Measurements from ENCODE around the gene CYGB.
A peak's percentile ranks its signal among the peaks of the same experiment; 100 is the strongest.

The CYGB gene

DNA sequence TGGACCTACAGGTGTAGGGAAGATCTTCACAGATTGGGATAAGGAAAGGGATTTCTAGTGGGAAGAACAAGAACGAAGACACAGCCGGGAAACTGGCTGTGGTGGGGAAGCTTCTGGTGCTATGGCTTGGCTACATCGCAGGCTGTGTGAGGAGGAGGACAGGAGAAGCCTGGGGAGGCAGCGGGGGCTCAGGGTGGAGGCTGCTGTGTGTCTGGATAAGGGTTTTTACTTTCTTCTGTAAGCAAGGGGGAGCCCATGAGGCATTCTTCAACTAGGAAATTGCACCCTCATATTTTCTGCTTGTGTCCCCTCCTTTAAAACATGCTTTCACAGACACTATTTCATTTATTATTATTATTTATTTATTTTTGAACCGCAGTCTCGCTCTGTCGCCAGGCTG lies 33.4 kb downstream of the CYGB start:
- H3K4me3 ChIP-seq (replicated peaks; ENCODE audit: low read depth, low read length), result no peak overlapping the region
- H3K27me3 ChIP-seq (replicated peaks; ENCODE audit: control insufficient read depth, insufficient read depth, low read length), result no peaks in the 10 kb centered on the region
- TF ChIP-seq CTCF (IDR thresholded peaks at IDR 0.05; ENCODE audit: insufficient read depth, low read length, poor library complexity, severe bottlenecking), result no peak
- no peaks in the 10 kb centered on the region for H3K36me3 ChIP-seq (ENCODE audit: control insufficient read depth, insufficient read depth, low read length)
- DNase-seq (ENCODE audit: extremely low read depth, insufficient read length), result no peak

DNA sequence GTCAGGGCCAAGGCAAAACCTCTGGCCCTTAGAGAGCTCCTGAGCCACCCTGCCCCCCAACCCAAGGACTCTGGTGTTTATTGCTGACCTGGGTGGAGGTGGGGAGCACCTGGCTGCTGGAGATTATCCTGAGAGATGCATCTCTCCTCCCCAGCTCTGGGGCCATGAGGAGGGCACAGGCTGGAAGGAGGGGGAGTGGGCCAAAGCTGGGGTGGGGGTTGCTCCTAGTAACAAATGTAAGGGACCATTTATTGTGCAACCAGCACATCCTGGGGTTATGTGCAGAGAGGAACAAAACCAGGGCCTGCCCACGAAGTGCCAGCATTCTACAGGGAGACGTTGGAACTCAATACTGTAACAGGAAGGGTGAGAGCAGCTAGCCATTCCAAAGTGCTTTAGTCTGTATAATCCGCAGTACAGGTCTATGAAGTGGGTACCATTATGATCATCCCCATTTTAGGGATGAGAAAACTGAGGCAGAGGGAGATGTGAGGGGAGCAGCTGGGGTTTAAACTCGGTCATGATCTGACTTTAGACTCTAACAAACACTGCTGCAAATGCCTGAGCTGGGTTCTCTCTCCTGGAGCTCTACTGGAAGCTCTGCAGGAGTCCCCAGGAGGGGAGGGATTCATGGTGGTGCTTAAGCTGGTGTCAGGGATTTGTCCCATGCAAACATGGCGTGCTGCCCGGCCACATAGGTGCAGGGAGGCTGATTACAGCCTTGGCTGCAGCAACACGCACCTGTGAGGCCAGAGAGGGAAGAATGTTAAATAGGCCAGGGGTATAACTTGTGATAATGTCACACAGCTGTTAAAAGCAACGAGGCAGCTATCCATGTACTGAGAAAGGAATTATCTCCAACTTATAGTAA lies 34.9 kb downstream of the CYGB start:
- DNase-seq (ENCODE audit: extremely low read depth, insufficient read length), result no peak
- no peaks in the 10 kb centered on the region for H3K27me3 ChIP-seq (replicated peaks; ENCODE audit: control insufficient read depth, insufficient read depth, low read length)
- H3K4me3 ChIP-seq (replicated peaks; ENCODE audit: low read depth, low read length), result no peak overlapping the region
- TF ChIP-seq CTCF (IDR thresholded peaks at IDR 0.05; ENCODE audit: insufficient read depth, low read length, poor library complexity, severe bottlenecking), result no peak
- no peaks in the 10 kb centered on the region; the same call in 1 of the 2 replicates for H3K36me3 ChIP-seq (ENCODE audit: control insufficient read depth, insufficient read depth, low read length)

DNA sequence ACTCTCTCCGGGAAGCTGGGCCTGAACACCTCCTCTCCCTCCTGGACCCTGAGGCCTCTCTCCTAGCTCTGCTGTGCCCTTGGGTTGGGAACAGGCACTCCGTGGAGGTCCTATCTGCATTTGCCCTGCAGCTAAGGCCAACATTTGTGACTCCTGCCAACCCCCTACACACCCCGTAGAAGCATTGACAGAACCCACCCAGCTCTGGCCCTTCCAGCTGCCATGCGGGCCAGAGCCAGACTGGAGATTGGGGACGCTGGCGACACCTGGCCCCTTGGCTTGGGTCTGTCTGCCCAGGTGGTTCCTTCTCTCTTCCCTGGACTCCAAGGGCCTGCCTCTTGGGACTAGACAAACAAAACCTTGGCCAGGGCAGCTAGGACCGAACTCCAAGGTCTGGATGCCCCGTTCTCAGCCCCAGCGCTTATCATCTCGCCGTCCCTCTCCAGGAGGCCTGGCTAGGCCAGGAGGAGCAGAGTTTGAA lies 35.6 kb downstream of the CYGB start:
- no peak for DNase-seq (ENCODE audit: extremely low read depth, insufficient read length)
- TF ChIP-seq CTCF (IDR thresholded peaks at IDR 0.05; ENCODE audit: insufficient read depth, low read length, poor library complexity, severe bottlenecking), result no peak
- H3K36me3 ChIP-seq (ENCODE audit: control insufficient read depth, insufficient read depth, low read length), result no peaks in the 10 kb centered on the region; the same call in 1 of the 2 replicates
- H3K27me3 ChIP-seq (replicated peaks; ENCODE audit: control insufficient read depth, insufficient read depth, low read length), result no peaks in the 10 kb centered on the region
- no peak overlapping the region for H3K4me3 ChIP-seq (replicated peaks; ENCODE audit: low read depth, low read length)

DNA sequence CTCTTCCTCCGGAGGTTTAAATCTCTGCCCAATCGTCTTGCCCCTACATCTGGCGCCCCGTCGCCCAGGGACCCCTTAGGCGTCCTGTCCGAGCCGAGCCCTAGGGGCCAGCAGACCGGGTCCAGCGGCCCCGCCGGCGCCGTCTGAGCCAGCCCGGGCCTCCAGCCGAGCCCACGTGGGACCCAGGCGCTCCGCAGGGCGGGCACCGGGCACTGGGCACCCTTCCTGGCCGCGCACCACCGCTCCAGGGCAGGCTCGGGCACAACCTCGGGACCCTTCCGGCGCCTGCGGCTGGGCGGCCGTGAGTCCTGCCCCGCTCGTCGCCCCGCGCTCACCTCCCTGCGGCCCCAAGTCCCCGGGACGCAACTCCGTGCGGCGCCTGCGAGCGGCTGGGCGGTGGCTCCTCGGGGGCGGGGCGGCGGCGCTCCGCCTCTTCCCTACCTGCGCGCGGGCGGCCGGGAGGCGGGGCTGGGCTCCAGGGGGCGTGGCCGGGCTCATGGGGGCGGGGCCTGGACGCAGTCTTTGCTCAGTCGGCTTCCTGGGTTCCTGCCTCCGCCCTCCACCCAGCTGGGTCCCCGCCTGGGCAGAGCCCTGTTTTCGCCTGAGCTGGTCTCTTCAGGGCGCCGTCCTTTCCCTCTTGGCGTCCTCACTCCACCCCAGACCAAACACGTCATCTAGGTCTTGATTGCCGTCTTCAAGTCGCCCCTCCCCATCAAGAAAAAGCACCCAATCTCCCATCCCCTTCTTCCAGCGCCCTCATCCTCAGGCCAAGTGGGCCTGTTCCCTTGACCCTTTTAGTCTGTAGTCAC lies 36.3 kb downstream of the CYGB start, which contains the start of gene RHBDF2:
Gene RHBDF2 (minus strand): TSS at position 406 of the 809 bp plus-strand sequence. CDS start 19,899 bp downstream, outside the sequence.
- Histone ChIP-seq H3K36me3 (ENCODE audit: control insufficient read depth, insufficient read depth, low read length) (no peaks in the 10 kb centered on the region; the same call in 1 of the 2 replicates), H3K27me3 (replicated peaks; ENCODE audit: control insufficient read depth, insufficient read depth, low read length) (no peaks in the 10 kb centered on the region), H3K4me3 (replicated peaks; ENCODE audit: low read depth, low read length) (peak within 1 kb of the TSS; percentile 93)
- DNase-seq (ENCODE audit: extremely low read depth, insufficient read length), result peak; percentile 92
- no peak for TF ChIP-seq CTCF (IDR thresholded peaks at IDR 0.05; ENCODE audit: insufficient read depth, low read length, poor library complexity, severe bottlenecking)

DNA sequence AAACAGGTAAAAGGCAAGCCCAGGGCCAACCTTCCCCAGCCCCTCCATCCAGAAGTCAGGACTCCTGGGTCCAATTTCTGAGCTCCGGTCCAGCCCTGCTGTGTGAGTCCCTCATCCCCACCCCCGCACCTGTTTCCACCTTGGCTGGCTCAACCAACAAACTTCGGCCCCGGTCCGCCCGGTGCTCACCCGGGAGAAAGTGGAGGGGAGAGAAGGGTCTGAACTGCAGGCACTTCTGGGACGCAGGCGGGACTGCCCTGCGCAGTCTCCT lies 36.8 kb downstream of the CYGB start:
- Histone ChIP-seq H3K4me3 (replicated peaks; ENCODE audit: low read depth, low read length) (peak overlapping the region; percentile 93), H3K36me3 (ENCODE audit: control insufficient read depth, insufficient read depth, low read length) (no peaks in the 10 kb centered on the region; the same call in 1 of the 2 replicates), H3K27me3 (replicated peaks; ENCODE audit: control insufficient read depth, insufficient read depth, low read length) (no peaks in the 10 kb centered on the region)
- DNase-seq (ENCODE audit: extremely low read depth, insufficient read length), result no peak
- no peak for TF ChIP-seq CTCF (IDR thresholded peaks at IDR 0.05; ENCODE audit: insufficient read depth, low read length, poor library complexity, severe bottlenecking)

Measured in GM06990 (cell line).